Stimulated activated CD8-positive, alpha-beta memory T cell treated with anti-CD3 and anti-CD28 coated beads, Interleukin-2, amount 100 ng/mL, for 1 hour (primary cell): Measurements from ENCODE around the gene SARS1.

ENCODE experiments used
- DNase-seq, 2 donors: peaks; one replicate each; pipeline ENCODE4 v3.0.0-alpha.2; 2020; ENCODE audit warnings: low read depth in 2 of 2

SARS1 gene

GRCh38 chr1:109262231-109263055, 48.7 kb downstream of the SARS1 start:
- DNase-seq = no peak

GRCh38 chr1:109263234-109263596, 49.5 kb downstream of the SARS1 start:
- DNase-seq = no peak

GRCh38 chr1:109263597-109264378, 50.1 kb downstream of the SARS1 start:
- DNase-seq = peak; percentile 34 to 51

- no peak for DNase-seq
These were observed 50.6 kb downstream of the SARS1 start for GRCh38 chr1:109264379-109264755.

DNA sequence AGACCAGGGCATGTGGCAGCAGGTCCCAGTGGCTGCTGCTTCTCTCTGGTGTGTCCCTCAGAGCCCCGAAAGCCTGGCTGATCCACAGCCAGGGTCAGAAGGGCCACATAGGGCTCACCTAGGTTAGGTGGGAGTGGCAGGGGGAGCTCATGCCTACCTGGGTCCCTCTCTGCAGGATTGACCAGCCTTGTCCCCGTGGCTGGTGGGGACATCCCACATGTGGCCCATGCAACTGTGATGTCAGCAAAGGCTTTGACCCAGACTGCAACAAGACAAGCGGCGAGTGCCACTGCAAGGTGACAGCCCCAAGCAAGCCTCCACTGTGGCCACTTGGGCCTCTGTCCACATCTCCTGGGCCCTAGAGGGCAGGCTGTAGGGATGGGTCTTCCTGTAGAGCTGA, 51.3 kb downstream of the SARS1 start:
- DNase-seq = no peak

GRCh38 chr1:109265741-109266330, 52.1 kb downstream of the SARS1 start:
- no peak for DNase-seq

- no peak for DNase-seq
These were observed 53.2 kb downstream of the SARS1 start for GRCh38 chr1:109266965-109267364.

DNA sequence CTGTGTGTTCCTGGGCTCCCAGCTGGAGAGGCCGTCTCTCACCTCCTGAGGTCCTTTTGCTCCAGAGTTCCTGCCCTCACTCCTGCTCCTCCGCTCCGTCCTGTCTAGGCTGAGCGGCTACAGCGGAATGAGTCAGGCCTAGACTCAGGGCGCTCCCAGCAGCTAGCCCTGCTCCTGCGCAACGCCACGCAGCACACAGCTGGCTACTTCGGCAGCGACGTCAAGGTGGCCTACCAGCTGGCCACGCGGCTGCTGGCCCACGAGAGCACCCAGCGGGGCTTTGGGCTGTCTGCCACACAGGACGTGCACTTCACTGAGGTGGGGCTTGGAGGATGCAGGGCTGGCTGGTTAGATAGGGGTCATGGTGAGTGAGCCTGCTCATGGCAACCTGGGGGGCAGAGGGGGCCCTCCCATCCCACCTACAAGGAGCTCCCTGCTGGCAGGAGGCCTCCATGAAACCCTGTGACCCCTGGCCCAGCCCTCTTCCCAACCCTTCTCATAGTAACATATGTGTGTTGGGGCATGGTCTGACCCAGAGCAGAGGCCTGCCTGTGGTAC, 54.1 kb downstream of the SARS1 start:
- DNase-seq = no peak

DNA sequence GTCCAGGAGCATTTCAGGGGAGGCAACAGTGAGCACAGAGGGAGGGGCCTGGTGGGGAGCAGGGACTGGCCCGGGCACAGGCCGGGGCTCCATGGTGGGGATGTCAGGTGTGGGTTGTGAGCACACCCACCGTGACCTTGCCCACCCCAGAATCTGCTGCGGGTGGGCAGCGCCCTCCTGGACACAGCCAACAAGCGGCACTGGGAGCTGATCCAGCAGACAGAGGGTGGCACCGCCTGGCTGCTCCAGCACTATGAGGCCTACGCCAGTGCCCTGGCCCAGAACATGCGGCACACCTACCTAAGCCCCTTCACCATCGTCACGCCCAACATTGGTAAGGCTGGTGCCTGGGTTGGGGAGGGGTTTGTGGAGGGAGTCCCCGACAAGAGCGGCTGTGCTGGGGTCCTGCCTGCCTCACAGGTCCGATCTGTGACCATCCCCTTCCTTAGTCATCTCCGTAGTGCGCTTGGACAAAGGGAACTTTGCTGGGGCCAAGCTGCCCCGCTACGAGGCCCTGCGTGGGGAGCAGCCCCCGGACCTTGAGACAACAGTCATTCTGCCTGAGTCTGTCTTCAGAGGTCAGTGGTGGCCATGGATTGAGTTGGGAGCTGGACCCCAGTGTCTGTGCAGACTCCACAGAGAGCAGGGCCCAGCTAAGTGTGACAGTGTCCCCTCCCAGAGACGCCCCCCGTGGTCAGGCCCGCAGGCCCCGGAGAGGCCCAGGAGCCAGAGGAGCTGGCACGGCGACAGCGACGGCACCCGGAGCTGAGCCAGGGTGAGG, 54.9 kb downstream of the SARS1 start:
- DNase-seq = no peak

DNA sequence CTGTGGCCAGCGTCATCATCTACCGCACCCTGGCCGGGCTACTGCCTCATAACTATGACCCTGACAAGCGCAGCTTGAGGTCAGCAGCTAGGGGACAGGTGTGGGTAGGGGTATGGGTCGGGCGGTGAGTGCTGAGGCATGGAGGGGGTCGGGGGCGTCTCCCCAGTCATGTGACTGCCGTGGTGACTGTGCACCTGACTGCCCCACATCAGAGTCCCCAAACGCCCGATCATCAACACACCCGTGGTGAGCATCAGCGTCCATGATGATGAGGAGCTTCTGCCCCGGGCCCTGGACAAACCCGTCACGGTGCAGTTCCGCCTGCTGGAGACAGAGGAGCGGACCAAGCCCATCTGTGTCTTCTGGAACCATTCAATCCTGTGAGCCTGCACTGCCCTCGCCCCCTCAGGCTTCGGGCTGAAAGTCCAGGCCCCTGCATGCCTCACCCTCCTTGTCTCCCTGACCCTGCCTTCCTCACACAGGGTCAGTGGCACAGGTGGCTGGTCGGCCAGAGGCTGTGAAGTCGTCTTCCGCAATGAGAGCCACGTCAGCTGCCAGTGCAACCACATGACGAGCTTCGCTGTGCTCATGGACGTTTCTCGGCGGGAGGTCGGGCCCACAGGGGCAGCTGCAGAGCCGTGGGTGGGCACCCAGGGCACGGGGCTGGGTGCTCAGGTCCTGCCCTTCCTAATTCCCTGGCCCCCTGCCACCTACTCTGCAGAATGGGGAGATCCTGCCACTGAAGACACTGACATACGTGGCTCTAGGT, 55.7 kb downstream of the SARS1 start:
- no peak for DNase-seq

GRCh38 chr1:109269981-109270622, 56.4 kb downstream of the SARS1 start:
- no peak for DNase-seq

DNA sequence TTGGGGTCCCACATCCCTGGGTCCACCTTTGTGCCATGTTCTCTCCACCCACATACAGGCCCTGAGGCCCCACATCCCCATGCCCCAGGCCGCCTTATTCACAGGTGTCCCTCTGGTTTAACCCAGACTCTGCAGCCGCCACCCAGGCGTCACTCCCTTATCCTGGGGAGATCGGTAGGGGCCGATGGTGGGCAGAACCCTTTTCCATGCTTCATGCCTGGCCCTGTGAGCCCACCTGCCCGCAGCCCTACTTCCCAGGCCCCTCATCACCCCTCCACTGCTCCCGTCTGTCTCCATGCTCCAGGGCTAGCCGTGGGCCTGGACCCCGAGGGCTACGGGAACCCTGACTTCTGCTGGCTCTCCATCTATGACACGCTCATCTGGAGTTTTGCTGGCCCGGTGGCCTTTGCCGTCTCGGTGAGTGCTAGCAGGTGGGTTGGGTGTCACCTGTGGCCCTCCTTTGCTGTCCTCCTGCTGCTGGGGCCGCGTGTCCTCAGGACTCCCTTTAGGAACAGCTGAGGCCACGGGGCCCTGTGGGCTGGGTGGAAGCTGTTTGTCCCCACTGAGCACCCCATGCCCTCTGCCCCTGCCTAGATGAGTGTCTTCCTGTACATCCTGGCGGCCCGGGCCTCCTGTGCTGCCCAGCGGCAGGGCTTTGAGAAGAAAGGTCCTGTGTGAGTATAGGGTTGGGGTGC, 57.1 kb downstream of the SARS1 start:
- DNase-seq = no peak

GRCh38 chr1:109271458-109271857, 57.7 kb downstream of the SARS1 start:
- DNase-seq = no peak

DNA sequence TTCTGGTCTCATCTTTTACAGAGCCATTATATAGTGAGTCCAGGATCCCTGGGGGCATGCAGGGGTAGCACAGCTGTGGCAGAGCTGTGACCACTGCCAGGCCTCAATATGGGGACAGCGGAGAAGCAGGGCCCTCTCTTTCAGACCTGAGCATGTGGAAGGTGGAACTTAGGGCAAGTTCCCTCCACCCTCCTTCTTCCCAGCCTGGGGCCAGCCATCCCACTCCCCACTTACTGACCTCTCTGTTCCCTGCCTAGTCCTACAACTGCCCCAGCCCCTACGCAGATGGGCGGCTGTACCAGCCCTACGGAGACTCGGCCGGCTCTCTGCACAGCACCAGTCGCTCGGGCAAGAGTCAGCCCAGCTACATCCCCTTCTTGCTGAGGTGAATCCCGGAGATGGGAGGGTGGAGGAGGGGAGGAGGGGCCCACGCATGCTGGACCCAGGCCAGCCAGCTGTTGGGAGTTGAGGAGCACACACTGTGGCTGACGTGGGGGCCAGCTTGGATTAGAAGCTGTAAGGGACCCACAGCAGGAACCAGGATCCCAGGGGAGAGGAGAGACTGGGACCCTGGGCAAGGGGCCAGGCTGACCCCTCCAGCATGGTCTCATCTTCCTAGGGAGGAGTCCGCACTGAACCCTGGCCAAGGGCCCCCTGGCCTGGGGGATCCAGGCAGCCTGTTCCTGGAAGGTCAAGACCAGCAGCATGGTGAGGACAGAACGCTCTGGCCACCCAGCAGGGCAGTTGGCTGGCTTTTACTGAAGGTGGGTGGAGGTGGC, 58.5 kb downstream of the SARS1 start:
- no peak for DNase-seq

DNA sequence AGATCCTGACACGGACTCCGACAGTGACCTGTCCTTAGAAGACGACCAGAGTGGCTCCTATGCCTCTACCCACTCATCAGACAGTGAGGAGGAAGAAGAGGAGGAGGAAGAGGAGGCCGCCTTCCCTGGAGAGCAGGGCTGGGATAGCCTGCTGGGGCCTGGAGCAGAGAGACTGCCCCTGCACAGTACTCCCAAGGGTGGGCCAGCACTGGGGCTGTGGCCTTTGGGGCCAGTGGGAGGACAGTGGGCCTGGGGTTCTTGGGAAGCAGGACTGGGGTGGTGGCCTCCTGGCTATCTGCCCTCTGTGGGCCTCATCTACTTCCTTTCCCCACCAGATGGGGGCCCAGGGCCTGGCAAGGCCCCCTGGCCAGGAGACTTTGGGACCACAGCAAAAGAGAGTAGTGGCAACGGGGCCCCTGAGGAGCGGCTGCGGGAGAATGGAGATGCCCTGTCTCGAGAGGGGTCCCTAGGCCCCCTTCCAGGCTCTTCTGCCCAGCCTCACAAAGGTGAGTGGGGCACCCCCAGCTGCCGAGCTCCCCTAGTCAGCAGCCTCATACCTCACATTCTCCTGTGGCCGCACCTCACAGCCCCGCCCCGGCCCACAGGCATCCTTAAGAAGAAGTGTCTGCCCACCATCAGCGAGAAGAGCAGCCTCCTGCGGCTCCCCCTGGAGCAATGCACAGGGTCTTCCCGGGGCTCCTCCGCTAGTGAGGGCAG, 59.3 kb downstream of the SARS1 start:
- no peak for DNase-seq

DNA sequence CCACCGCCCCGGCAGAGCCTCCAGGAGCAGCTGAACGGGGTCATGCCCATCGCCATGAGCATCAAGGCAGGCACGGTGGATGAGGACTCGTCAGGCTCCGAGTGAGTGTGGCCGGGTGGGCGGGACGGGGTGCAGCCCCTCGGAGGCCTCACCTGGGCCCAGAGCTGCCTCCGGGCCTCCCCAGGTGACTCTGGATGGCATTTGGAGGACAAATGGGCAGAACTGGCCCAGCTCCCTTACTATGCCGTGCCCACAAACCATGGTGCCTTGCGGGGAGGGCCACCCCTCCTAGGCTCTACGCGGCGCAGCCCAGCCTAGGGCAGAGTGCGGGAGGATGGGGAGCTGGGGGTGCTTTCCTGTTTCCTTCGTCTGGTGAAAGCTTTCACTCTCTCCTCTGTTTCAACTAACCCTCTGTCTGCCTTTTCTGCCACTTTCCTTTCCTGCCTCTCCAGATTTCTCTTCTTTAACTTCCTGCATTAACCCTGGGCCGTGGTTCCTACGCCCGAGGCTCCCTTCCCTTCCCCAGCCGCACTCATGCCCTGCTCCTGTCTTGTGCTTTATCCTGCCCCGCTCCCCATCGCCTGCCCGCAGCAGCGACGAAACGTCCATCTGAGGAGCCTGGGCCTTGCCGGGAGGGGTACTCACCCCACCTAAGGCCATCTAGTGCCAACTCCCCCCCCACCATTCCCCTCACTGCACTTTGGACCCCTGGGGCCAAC, 60.0 kb downstream of the SARS1 start:
- no peak for DNase-seq
